ENCODE results near the gene CSF2RB.
"Not testable (repeated sequence)": the region's sequence is repeated elsewhere in the genome, so short reads cannot be mapped to it uniquely, and the experiment has no call there.

Gene CSF2RB

DNA sequence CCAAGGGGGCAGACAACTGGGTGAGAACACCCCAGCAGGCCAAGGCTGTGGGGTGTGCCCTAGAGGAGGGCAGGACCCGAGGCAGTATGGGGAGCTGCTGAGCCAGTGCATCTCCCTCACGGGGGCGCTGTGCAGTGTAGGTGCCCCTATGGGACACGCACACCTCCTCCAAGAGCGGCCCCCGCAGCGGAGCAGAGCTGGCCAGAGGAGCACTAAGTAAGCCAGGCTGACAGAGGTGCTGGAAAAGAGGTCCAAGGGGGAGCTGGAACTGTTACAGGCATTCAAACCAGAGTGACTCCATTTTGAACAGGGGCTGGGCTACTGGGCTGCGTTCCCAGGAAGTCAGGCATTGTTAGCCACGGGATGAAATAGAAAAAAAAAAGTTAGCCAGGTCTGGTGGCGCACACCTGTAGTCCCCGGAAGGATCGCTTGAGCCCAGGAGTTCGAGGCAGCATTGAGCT is 64.0 kb downstream of the CSF2RB start:
- DNase-seq, result peak; percentile 90

DNA sequence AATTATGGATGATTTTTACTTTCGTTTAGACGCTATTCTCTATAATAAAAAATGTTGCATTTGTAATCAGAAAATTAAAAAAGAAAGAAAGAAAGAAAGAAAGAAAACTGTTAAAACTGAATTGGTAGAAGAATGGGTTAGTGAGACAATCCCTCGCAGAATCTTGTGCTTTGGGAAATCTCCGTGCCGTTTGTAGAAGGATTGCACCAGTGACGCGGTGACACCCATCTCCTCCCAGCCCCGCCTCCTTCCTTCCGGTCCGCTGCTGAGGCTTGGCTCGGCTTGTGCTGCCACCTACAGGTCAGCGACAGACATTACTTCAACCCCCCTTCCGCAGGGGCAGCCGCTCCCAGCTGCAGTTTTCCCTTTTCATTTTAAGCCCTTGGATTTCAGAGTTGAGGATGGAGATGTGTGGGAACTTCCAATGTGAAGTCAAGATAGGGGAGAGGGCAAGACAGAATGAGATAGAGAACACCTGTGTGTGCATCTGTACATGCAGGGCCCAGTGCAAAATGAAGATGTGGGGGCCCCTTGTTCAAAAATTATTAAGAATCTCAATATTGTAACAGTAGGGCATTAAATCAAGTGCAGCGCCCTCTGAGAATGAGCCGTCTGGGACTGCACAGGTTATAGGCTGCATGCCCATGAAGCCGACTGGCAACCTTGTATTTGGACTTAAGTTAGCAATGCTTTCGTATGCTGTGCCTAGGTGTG is 64.7 kb downstream of the CSF2RB start:
- DNase-seq, result peak; percentile 97

- peak; percentile 64 for DNase-seq
Observed at GRCh38 chr22:36979016-36979910, 65.8 kb downstream of the CSF2RB start.

DNA sequence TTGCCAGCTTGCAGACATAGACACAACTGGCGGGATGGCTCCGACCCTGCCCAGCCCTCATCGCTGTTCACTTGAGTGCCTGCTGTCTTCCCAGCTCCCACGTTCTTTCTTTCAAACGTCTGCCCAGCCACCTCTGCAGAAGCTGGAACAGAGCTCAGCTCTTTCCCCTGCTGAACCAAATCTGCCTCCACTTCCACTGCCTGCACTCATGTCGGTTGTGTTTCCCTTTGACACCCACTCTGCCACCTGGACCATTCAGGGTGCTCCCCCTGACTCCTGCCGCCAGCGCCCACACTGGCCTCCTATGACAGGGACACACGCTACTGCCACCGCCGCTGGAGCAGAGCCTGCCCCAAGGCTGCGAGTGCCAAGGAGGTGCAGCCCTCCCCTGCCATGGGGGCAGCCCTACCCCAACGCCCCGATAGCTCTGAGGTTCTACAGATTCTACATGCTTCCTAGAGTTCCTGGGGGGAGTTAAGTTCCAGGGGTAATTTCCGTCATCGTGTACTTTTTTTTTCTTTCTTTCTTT is 67.9 kb downstream of the CSF2RB start:
- no peak for DNase-seq

DNA sequence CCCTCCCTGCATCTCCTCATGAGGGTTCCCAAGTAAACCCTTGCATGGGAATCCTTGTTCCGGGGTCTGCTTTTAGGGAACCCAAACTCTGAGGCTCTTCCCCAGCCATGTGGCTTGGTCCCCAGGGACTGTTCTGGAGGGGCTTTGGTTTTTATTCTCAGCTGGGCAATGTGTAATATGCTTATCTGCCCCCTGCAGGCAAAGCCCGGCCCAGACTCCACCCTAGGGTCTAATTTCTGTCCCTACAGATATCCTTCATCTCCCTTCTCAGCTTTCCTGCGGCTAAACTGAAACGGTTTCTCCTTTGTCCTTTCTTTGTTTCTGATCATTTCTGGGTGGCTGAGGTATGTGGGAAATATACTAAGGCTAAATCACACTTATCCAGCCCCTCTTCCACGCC is 68.7 kb downstream of the CSF2RB start:
- DNase-seq, result peak; percentile 96

DNA sequence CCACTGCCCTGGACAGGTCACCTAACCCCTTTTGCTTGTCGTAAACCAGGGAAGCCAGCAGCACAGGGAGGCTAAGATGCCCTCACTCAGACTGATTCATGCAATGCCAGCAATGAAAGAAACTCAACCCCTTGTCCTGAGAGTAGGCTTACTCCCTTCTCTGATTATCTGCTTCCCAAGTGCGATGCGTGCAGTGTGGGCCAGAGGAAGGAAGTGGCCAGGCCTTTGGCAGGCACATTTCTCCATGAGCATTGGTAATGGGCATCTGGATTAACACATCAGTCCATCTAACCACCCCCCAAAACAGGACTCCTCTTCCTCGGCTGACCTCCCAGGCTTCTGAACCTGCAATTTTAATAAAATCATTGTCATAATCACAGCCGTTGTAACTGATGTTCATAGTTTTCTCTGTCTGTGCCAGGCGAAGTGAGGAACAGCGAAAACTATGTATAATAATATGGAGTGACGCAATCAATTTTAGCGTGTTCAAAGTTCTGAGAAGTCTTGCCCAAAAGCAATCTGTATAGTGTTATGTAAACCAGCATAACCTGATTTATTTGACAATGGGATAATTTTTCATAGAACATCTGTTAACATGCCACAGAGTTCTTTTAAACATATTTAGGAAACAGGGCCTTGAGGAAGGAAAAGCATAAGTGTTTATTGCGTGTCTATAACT is 71.9 kb downstream of the CSF2RB start:
- no peak for DNase-seq

DNA sequence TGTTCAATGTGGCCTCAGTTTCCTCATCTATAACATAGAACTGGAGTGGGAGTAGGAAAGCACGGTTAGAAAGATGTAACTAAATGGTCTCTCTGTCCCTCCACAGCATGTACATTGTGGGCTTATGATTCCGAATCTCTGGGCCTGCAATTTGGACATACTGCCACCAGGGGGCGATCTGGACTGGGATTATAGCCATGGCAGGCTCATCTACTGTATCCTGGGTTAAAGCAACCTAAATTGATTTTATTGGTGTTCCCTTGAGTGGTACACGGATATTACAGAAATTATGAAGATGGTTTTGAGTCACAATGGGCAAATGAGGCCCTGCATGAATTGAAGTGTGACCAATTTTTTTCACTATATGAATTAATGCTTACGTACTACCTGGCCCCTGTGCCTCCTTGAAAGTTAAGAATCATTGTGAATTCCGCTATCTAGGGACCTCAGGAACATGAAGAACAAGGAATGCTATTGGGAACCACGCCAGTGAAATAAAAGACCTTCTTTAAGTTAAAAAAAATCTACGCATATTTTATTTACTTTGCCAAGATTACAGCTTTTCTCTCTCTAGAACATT is 72.9 kb downstream of the CSF2RB start:
- peak; percentile 58 for DNase-seq

DNA sequence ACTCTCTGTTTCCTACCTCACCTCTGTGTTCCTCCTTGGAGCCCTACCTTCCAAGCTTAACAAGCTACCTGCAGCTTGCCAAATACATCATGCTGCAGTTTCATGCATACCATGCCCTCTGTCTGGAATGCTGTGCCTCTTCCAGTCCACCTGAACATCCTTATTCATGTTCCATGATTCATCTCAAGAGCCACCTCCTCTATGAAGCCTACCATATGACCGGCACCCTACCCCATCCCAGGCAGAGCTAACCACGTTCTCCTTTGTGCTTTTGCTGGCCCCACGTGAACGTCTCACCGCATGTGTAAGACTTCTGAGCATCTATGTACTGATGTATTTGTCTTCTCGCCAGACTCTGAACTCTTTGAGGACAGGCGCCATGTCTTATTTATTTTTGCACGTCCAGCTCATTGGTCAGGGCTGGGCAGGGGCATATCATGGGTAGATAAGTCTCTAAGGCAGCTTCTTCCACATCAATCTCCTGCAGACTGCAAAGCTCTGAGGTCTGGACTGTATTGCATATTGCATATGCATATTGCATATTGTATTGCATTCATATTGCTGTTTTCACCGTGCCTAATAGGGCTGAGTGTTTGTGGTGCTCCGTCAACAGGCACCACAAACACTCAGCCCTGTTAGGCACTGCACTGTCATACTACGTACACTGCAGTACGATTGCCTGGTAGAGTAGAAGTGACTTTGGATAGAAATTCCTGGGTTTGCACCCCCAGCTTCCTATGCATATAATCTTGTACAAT is 74.8 kb downstream of the CSF2RB start:
- DNase-seq, result no peak

DNA sequence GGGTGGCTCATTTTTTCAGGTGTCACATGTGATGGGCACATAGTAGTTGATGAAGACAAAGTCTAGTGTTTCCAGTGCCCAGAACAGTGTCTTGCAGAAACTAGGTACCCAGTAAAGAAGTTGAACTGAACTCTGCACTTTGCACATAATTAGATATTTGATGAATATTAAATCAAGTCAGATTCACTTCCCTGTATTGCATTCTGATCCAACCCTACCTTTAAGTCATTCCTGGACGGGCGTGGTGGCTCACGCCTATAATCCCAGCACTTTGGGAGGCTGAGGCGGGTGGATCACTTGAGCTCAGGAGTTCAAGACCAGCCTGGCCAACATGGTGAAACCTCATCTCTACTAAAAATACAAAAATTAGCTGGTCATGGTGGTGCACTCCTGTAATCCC is 75.6 kb downstream of the CSF2RB start:
- DNase-seq, result not testable (repeated sequence)

All from hematopoietic multipotent progenitor cell treated with erythropoietin and hydrocortisone succinate and interleukin-3 and kit ligand, for 6 days (in vitro differentiated cells).